HEK293 (cell line): ENCODE measurements around the gene SLC7A11.

Experiments used
- GLI4 ChIP-seq: fragments of 450-650 bp; formaldehyde crosslinking; IDR thresholded peaks from 2 replicates; pipeline ENCODE4 v1.5.1; 2016; ENCODE audit warnings: missing biosample characterization, missing genetic modification characterization
- ZBTB7A ChIP-seq: fragments of 450-650 bp; formaldehyde crosslinking; IDR thresholded peaks from 2 replicates; pipeline ENCODE4 v1.5.1; 2016; ENCODE audit warnings: low read depth, missing biosample characterization, missing genetic modification characterization
- ZEB2 ChIP-seq: fragments of 450-650 bp; formaldehyde crosslinking; IDR thresholded peaks from 2 replicates; pipeline ENCODE4 v1.5.1; 2016; ENCODE audit warnings: missing biosample characterization, missing genetic modification characterization
- ZNF350 ChIP-seq: fragments of 450-650 bp; formaldehyde crosslinking; IDR thresholded peaks from 2 replicates; pipeline ENCODE4 v1.5.0; 2017; ENCODE audit warnings: missing biosample characterization, mild to moderate bottlenecking, missing genetic modification characterization
- ZNF521 ChIP-seq: fragments of 450-650 bp; formaldehyde crosslinking; IDR thresholded peaks from 2 replicates; pipeline ENCODE4 v1.5.1; 2017; ENCODE audit warnings: missing biosample characterization, mild to moderate bottlenecking, missing genetic modification characterization
- TF ChIP-seq, protein P1 (sequence below): fragments of 450-650 bp; formaldehyde crosslinking; IDR thresholded peaks from 2 replicates; pipeline ENCODE4 v1.5.1; 2016; ENCODE audit warnings: missing biosample characterization, missing genetic modification characterization
- TF ChIP-seq, protein P2 (sequence below): fragments of 450-650 bp; formaldehyde crosslinking; IDR thresholded peaks from 2 replicates; pipeline ENCODE4 v1.5.1; 2016; ENCODE audit warnings: missing biosample characterization, missing genetic modification characterization
- TF ChIP-seq, protein P3 (sequence below): fragments of 450-650 bp; formaldehyde crosslinking; IDR thresholded peaks from 2 replicates; pipeline ENCODE4 v1.5.1; 2017; ENCODE audit warnings: missing biosample characterization, mild to moderate bottlenecking, missing genetic modification characterization, moderate library complexity
- TF ChIP-seq, protein P4 (sequence below): fragments of 450-650 bp; formaldehyde crosslinking; IDR thresholded peaks from 2 replicates; pipeline ENCODE4 v1.5.1; 2016; ENCODE audit warnings: missing biosample characterization, missing genetic modification characterization
- TF ChIP-seq, protein P5 (sequence below): fragments of 450-650 bp; formaldehyde crosslinking; IDR thresholded peaks from 2 replicates; pipeline ENCODE4 v1.5.1; 2016; ENCODE audit warnings: missing biosample characterization, missing genetic modification characterization, borderline replicate concordance

DNA sequence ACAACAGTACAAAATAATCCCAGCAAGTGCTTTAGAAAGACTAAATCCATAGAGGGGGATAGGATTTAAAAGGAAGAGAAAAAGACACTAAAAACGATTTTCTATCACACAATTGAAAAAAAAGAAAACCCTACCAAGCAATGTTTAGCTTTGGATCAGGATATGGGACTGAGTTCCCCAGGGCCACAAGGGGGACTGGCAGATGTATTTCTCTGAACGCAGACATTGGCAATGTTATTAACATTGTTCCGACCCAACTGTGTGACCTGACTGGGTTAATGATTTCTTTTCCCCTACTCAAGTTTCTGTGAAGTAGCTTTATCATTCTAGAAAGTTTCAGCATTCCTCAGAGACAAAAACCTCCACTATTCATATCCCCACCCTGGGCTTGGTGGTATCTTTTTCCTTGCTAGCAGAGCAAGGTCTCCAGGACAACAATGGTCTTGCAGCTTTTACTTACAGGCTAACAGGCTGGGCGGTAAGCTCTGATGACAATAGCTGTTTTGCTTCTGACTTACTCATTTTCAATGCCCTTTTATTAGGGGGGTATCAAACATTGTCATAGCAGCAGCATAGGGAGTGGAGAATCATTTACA is 25.8 kb downstream of the SLC7A11 start:
- TF ChIP-seq ZEB2 (tag by site-specific recombination) (no peak), ZNF521 (tag by site-specific recombination) (no peak), ZNF350 (tag by site-specific recombination) (no peak), GLI4 (tag by site-specific recombination) (no peak), ZBTB7A (no peak)
- TF ChIP-seq, protein P1, sequence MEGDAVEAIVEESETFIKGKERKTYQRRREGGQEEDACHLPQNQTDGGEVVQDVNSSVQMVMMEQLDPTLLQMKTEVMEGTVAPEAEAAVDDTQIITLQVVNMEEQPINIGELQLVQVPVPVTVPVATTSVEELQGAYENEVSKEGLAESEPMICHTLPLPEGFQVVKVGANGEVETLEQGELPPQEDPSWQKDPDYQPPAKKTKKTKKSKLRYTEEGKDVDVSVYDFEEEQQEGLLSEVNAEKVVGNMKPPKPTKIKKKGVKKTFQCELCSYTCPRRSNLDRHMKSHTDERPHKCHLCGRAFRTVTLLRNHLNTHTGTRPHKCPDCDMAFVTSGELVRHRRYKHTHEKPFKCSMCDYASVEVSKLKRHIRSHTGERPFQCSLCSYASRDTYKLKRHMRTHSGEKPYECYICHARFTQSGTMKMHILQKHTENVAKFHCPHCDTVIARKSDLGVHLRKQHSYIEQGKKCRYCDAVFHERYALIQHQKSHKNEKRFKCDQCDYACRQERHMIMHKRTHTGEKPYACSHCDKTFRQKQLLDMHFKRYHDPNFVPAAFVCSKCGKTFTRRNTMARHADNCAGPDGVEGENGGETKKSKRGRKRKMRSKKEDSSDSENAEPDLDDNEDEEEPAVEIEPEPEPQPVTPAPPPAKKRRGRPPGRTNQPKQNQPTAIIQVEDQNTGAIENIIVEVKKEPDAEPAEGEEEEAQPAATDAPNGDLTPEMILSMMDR (tag by site-specific recombination) = no peak
- TF ChIP-seq, protein P2, sequence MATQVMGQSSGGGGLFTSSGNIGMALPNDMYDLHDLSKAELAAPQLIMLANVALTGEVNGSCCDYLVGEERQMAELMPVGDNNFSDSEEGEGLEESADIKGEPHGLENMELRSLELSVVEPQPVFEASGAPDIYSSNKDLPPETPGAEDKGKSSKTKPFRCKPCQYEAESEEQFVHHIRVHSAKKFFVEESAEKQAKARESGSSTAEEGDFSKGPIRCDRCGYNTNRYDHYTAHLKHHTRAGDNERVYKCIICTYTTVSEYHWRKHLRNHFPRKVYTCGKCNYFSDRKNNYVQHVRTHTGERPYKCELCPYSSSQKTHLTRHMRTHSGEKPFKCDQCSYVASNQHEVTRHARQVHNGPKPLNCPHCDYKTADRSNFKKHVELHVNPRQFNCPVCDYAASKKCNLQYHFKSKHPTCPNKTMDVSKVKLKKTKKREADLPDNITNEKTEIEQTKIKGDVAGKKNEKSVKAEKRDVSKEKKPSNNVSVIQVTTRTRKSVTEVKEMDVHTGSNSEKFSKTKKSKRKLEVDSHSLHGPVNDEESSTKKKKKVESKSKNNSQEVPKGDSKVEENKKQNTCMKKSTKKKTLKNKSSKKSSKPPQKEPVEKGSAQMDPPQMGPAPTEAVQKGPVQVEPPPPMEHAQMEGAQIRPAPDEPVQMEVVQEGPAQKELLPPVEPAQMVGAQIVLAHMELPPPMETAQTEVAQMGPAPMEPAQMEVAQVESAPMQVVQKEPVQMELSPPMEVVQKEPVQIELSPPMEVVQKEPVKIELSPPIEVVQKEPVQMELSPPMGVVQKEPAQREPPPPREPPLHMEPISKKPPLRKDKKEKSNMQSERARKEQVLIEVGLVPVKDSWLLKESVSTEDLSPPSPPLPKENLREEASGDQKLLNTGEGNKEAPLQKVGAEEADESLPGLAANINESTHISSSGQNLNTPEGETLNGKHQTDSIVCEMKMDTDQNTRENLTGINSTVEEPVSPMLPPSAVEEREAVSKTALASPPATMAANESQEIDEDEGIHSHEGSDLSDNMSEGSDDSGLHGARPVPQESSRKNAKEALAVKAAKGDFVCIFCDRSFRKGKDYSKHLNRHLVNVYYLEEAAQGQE (tag by site-specific recombination) = no peak
- TF ChIP-seq, protein P3, sequence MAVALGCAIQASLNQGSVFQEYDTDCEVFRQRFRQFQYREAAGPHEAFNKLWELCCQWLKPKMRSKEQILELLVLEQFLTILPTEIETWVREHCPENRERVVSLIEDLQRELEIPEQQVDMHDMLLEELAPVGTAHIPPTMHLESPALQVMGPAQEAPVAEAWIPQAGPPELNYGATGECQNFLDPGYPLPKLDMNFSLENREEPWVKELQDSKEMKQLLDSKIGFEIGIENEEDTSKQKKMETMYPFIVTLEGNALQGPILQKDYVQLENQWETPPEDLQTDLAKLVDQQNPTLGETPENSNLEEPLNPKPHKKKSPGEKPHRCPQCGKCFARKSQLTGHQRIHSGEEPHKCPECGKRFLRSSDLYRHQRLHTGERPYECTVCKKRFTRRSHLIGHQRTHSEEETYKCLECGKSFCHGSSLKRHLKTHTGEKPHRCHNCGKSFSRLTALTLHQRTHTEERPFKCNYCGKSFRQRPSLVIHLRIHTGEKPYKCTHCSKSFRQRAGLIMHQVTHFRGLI (tag by site-specific recombination) = no peak
- TF ChIP-seq, protein P4, sequence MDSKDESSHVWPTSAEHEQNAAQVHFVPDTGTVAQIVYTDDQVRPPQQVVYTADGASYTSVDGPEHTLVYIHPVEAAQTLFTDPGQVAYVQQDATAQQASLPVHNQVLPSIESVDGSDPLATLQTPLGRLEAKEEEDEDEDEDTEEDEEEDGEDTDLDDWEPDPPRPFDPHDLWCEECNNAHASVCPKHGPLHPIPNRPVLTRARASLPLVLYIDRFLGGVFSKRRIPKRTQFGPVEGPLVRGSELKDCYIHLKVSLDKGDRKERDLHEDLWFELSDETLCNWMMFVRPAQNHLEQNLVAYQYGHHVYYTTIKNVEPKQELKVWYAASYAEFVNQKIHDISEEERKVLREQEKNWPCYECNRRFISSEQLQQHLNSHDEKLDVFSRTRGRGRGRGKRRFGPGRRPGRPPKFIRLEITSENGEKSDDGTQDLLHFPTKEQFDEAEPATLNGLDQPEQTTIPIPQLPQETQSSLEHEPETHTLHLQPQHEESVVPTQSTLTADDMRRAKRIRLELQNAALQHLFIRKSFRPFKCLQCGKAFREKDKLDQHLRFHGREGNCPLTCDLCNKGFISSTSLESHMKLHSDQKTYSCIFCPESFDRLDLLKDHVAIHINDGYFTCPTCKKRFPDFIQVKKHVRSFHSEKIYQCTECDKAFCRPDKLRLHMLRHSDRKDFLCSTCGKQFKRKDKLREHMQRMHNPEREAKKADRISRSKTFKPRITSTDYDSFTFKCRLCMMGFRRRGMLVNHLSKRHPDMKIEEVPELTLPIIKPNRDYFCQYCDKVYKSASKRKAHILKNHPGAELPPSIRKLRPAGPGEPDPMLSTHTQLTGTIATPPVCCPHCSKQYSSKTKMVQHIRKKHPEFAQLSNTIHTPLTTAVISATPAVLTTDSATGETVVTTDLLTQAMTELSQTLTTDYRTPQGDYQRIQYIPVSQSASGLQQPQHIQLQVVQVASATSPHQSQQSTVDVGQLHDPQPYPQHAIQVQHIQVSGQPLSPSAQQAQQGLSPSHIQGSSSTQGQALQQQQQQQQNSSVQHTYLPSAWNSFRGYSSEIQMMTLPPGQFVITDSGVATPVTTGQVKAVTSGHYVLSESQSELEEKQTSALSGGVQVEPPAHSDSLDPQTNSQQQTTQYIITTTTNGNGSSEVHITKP (tag by site-specific recombination) = no peak
- TF ChIP-seq, protein P5, sequence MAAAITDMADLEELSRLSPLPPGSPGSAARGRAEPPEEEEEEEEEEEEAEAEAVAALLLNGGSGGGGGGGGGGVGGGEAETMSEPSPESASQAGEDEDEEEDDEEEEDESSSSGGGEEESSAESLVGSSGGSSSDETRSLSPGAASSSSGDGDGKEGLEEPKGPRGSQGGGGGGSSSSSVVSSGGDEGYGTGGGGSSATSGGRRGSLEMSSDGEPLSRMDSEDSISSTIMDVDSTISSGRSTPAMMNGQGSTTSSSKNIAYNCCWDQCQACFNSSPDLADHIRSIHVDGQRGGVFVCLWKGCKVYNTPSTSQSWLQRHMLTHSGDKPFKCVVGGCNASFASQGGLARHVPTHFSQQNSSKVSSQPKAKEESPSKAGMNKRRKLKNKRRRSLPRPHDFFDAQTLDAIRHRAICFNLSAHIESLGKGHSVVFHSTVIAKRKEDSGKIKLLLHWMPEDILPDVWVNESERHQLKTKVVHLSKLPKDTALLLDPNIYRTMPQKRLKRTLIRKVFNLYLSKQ (tag by site-specific recombination) = no peak
